ENCODE results near the gene FOXI2.

Gene FOXI2

DNA sequence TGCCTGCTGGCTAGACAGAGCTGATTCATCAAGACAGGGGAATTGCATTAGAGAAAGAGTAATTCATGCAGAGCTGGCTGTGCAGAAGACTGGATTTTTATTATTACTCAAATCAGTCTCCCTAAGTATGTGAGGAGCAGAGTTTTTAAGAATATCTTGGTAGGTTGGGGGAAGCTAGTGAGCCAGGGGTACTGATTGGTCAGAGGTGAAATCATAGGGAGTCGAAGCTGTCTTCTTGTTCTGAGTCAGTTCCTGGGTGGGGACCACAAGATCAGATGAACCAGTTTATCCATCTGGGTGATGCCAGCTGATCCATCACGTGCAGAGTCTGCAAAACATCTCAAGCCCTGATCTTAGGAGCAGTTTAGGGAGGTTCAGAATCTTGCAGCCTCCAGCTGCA is 39.8 kb downstream of the FOXI2 start:
- Mint-ChIP-seq H3K36me3 (ENCODE audit: low read depth) (no peaks in the 10 kb centered on the region), H3K27ac (no peak overlapping the region), H3K4me1 (no peaks in the 10 kb centered on the region), H3K27me3 (no peaks in the 10 kb centered on the region), H3K9me3 (no peaks in the 10 kb centered on the region), H3K4me3 (no peak overlapping the region)
- DNase-seq, result no peak
- ATAC-seq, result no peak

DNA sequence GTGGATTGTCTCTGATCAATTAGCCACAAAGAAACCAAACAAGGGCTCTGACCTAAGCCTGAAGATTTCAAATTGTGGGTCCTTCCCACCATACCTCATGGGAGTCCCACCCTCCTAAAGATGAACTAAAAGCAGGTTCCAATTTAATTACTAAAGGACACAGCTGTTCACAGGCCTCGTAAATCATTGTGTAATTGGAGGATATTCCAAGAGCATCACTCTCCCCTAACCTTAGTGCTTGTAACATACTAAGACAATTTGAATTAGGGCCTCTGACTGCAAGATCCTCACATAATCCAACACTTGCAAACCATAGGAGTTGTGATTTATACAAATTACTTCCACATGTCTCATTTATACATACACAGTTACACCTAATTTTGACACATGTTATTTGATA is 44.4 kb downstream of the FOXI2 start:
- H3K9me3 Mint-ChIP-seq, result peaks cover 6% of the 10 kb centered on the region
- DNase-seq, result no peak
- no peak for ATAC-seq
- no peaks in the 10 kb centered on the region for H3K4me1 Mint-ChIP-seq
- no peak overlapping the region for H3K27ac Mint-ChIP-seq
- H3K27me3 Mint-ChIP-seq, result peaks cover 9% of the 10 kb centered on the region
- no peak overlapping the region for H3K4me3 Mint-ChIP-seq
- H3K36me3 Mint-ChIP-seq (ENCODE audit: low read depth), result no peaks in the 10 kb centered on the region

DNA sequence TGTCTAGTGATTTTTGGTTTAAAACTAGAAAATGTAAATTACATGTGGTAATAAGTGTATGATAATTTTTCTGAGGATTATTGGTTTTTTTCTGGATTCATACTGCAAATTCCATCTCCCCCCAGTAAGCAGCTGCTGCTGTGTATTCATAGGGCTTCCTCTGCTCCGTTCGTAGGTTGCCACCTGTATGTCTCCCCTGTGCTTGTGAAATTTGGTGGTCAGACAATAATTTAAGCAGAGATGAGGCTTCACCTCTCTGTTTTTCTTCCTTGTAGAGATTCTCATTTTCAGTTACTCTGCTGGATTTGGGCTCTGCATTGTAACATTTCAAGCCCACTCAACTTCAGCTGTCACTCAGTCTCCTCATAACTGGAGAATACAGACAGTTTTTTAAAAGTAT is 50.9 kb downstream of the FOXI2 start:
- H3K27ac Mint-ChIP-seq, result no peak overlapping the region
- peaks cover 12% of the 10 kb centered on the region for H3K27me3 Mint-ChIP-seq
- no peak for DNase-seq
- H3K9me3 Mint-ChIP-seq, result peaks cover 14% of the 10 kb centered on the region
- no peak for ATAC-seq
- no peak overlapping the region for H3K4me3 Mint-ChIP-seq
- no peaks in the 10 kb centered on the region for H3K4me1 Mint-ChIP-seq
- H3K36me3 Mint-ChIP-seq (ENCODE audit: low read depth), result no peaks in the 10 kb centered on the region

DNA sequence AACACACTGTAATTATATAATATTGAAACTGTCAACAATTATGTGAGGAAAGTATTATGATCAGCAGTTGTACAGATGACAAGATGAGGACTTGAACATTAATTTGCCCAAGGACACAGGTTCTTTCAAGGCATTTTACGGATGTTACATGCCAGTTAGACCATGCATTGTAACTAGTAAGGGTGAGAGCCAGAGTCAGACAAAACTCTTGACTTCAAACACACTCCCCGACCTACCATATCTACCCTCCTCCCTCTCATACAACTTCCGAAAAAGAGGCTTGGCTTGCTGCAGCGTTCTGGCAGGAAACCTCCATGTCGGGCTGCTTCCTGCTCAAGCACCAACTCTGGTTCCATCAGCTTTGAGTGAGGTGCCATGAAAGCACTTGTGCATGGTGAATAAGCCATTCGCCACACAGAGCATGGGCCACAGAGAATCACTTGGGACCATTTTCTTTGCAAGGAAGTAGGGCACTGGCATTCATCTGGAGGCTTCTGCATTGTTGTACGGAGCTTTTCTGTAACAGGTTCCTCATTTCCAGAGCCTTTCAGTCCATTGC is 53.2 kb downstream of the FOXI2 start:
- H3K36me3 Mint-ChIP-seq (ENCODE audit: low read depth), result no peaks in the 10 kb centered on the region
- peaks cover 8% of the 10 kb centered on the region for H3K9me3 Mint-ChIP-seq
- no peak overlapping the region for H3K4me3 Mint-ChIP-seq
- H3K4me1 Mint-ChIP-seq, result no peaks in the 10 kb centered on the region
- ATAC-seq, result no peak
- DNase-seq, result no peak
- peaks cover 7% of the 10 kb centered on the region for H3K27me3 Mint-ChIP-seq
- no peak overlapping the region for H3K27ac Mint-ChIP-seq
